Lower leg skin (tissue), 3 donors: ENCODE data around the gene TMOD3.

Source experiments
- CTCF ChIP-seq, 3 donors: fragments of 450-650 bp; IDR thresholded peaks; one replicate each; pipeline ENCODE4 v1.5.1; 2016; ENCODE audit warnings: antibody characterized with exemption in 3 of 3, mild to moderate bottlenecking in 3 of 3, moderate library complexity in 2 of 3
- POLR2A ChIP-seq, 2 donors: fragments of 450-650 bp; IDR thresholded peaks; one replicate each; pipeline ENCODE4 v1.6.1; 2016 to 2017; ENCODE audit warnings: antibody characterized with exemption in 2 of 2, mild to moderate bottlenecking in 1 of 2, moderate library complexity in 1 of 2

- no peak for TF ChIP-seq CTCF (IDR thresholded peaks at IDR 0.05)
- TF ChIP-seq POLR2A (IDR thresholded peaks at IDR 0.05), result no peak
Observed at GRCh38 chr15:51846463-51847230, 17.2 kb downstream of the TMOD3 start.
